ENCODE data around the gene PCYT1A.

DNA sequence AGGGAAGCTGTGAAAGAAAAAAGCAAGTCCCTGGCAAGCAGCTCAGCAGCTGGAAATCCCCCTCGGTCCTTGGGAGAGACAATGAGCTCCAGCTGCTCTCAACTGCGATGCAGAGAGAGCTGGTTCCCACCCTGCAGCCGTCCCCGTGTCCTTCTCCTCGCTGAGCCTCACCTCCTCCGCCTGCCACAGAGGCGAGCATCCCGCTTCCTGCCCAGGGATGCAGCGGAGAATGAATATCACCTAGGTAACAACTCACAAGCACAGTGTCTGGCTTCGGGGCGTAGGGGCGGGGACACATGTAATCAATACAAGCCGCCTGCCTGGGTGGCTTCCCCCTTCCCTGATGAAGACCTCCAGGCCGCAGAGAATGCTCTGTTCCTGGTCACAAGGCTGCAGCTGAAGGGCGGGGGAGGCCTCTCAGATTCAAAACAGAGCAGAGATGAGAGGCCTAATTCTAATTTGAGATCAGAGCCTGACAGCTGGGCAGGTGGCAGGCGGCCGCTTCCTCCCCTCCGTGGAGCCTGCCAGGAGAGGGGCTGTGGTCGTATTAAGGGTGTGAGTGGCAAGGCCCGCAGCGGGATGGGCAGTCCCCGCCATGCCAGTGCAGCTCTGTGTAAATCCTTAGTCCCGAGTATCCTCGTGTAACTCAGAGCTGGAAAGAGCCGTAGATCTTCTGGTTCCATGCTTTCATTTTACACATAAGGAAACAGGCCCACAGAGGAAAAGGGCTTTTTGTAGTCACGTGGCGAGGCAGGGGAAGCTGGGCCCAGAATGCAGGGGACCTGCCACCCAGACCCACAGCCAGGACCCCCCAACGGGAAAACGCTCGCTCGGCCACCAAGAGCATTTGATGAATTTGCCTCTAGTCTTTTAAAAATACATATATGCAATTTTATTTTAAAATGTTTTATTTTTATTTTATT lies 100.6 kb downstream of the PCYT1A start:
- TF ChIP-seq, protein P1, sequence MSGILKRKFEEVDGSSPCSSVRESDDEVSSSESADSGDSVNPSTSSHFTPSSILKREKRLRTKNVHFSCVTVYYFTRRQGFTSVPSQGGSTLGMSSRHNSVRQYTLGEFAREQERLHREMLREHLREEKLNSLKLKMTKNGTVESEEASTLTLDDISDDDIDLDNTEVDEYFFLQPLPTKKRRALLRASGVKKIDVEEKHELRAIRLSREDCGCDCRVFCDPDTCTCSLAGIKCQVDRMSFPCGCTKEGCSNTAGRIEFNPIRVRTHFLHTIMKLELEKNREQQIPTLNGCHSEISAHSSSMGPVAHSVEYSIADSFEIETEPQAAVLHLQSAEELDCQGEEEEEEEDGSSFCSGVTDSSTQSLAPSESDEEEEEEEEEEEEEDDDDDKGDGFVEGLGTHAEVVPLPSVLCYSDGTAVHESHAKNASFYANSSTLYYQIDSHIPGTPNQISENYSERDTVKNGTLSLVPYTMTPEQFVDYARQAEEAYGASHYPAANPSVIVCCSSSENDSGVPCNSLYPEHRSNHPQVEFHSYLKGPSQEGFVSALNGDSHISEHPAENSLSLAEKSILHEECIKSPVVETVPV (CRISPR knock-in tag; IDR thresholded peaks at IDR 0.05) = no peak
- TF ChIP-seq BACH2 (CRISPR knock-in tag; IDR thresholded peaks at IDR 0.05; ENCODE audit: borderline replicate concordance) = no peak
- no peak for TF ChIP-seq TOX (CRISPR knock-in tag; IDR thresholded peaks at IDR 0.05; ENCODE audit: borderline replicate concordance)
- TF ChIP-seq, protein P2, sequence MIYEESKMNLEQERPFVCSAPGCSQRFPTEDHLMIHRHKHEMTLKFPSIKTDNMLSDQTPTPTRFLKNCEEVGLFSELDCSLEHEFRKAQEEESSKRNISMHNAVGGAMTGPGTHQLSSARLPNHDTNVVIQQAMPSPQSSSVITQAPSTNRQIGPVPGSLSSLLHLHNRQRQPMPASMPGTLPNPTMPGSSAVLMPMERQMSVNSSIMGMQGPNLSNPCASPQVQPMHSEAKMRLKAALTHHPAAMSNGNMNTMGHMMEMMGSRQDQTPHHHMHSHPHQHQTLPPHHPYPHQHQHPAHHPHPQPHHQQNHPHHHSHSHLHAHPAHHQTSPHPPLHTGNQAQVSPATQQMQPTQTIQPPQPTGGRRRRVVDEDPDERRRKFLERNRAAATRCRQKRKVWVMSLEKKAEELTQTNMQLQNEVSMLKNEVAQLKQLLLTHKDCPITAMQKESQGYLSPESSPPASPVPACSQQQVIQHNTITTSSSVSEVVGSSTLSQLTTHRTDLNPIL (CRISPR knock-in tag; IDR thresholded peaks at IDR 0.05; ENCODE audit: low read depth) = no peak
- TF ChIP-seq PPARA (CRISPR knock-in tag; IDR thresholded peaks at IDR 0.05; ENCODE audit: borderline replicate concordance) = no peak

Measured in SK-N-SH treated with all-trans-retinoic acid at 6 μM for 48 hours (cell line).